Measurements from ENCODE around the gene GSTA1. TPM values are rescaled to one million over a fixed set of nuclear protein-coding genes. Genes with fewer than 3 reads are reported as not detected.
"Not testable (repeated sequence)": the region's sequence is repeated elsewhere in the genome, so short reads cannot be mapped to it uniquely, and the experiment has no call there.

The GSTA1 gene
- total RNA-seq = 10 to 100 TPM in 2 of 6 donors, 1 to 10 TPM in 4; 1.2 to 60.9 (median 8.3) TPM

- not testable (repeated sequence) for H3K36me3 ChIP-seq; H3K27me3 ChIP-seq; H3K4me3 ChIP-seq; H3K9me3 ChIP-seq; ATAC-seq (ENCODE audit: low FRiP score in 2 of 2); DNase-seq; H3K4me1 ChIP-seq; H3K27ac ChIP-seq
- 45 to 61% methylated on average over 5 of the region's 5 CpGs for WGBS, 2 donors
These were observed at the start of gene GSTA1 for GRCh38 chr6:52803668-52804255. Gene GSTA1 (minus strand): TSS chr6:52803816. CDS start chr6:52799267, 4,549 bp downstream.

GRCh38 chr6:52849137-52849536, 45.5 kb upstream of the GSTA1 start:
- DNase-seq = no peak
- no peaks in the 10 kb centered on the region for H3K27me3 ChIP-seq
- H3K9me3 ChIP-seq = peaks cover 0 to 6% (median 0%) of the 10 kb centered on the region in 4 donors
- no peaks in the 10 kb centered on the region for H3K4me1 ChIP-seq
- no peak overlapping the region for H3K27ac ChIP-seq
- ATAC-seq (ENCODE audit: low FRiP score in 2 of 2) = no peak
- TF ChIP-seq EP300 (IDR thresholded peaks at IDR 0.05) (no peak), POLR2A (IDR thresholded peaks at IDR 0.05) (no peak), POLR2AphosphoS5 (IDR thresholded peaks at IDR 0.05) (no peak), CTCF (IDR thresholded peaks at IDR 0.05) (no peak)
- no peak overlapping the region for H3K4me3 ChIP-seq
- H3K36me3 ChIP-seq = no peaks in the 10 kb centered on the region
- 80 to 84% methylated on average over 4 of the region's 4 CpGs for WGBS, 2 donors

GRCh38 chr6:52846002-52846401, 42.4 kb upstream of the GSTA1 start:
- 70 to 75% methylated on average over 1 of the region's 1 CpG for WGBS, 2 donors
- H3K36me3 ChIP-seq = no peaks in the 10 kb centered on the region
- TF ChIP-seq CTCF (IDR thresholded peaks at IDR 0.05) = no peak
- TF ChIP-seq POLR2AphosphoS5 (IDR thresholded peaks at IDR 0.05) = no peak
- TF ChIP-seq POLR2A (IDR thresholded peaks at IDR 0.05) = no peak
- TF ChIP-seq EP300 (IDR thresholded peaks at IDR 0.05) = no peak
- no peak overlapping the region for H3K27ac ChIP-seq
- ATAC-seq (ENCODE audit: low FRiP score in 2 of 2) (no peak), DNase-seq (no peak)
- no peaks in the 10 kb centered on the region for H3K4me1 ChIP-seq
- no peaks in the 10 kb centered on the region for H3K27me3 ChIP-seq
- H3K9me3 ChIP-seq = peaks cover 0 to 6% (median 0%) of the 10 kb centered on the region in 4 donors
- no peak overlapping the region for H3K4me3 ChIP-seq

GRCh38 chr6:52843605-52844004, 40.0 kb upstream of the GSTA1 start:
- no peak overlapping the region for H3K27ac ChIP-seq
- no peaks in the 10 kb centered on the region for H3K27me3 ChIP-seq
- H3K4me1 ChIP-seq = peaks cover 0 to 6% (median 0%) of the 10 kb centered on the region in 4 donors
- H3K4me3 ChIP-seq = no peak overlapping the region
- no peak for DNase-seq
- WGBS, 2 donors = 91 to 93% methylated on average over 4 of the region's 4 CpGs
- peaks cover 0 to 6% (median 0%) of the 10 kb centered on the region in 4 donors for H3K9me3 ChIP-seq
- TF ChIP-seq POLR2AphosphoS5 (IDR thresholded peaks at IDR 0.05) (no peak), EP300 (IDR thresholded peaks at IDR 0.05) (no peak), POLR2A (IDR thresholded peaks at IDR 0.05) (no peak), CTCF (IDR thresholded peaks at IDR 0.05) (no peak)
- no peak for ATAC-seq (ENCODE audit: low FRiP score in 2 of 2)
- H3K36me3 ChIP-seq = no peaks in the 10 kb centered on the region

GRCh38 chr6:52840763-52841585, 37.4 kb upstream of the GSTA1 start, which contains the start of gene GSTA5:
Gene GSTA5 (minus strand): TSS chr6:52840813.
- Histone ChIP-seq H3K4me1 (peaks cover 0 to 6% (median 0%) of the 10 kb centered on the region in 4 donors), H3K27ac (no peak within 1 kb of the TSS), H3K36me3 (no peaks in the 10 kb centered on the region), H3K9me3 (no peaks in the 10 kb centered on the region), H3K4me3 (no peak within 1 kb of the TSS), H3K27me3 (no peaks in the 10 kb centered on the region)
- TF ChIP-seq POLR2AphosphoS5 (IDR thresholded peaks at IDR 0.05) = no peak
- TF ChIP-seq EP300 (IDR thresholded peaks at IDR 0.05) = no peak
- no peak for TF ChIP-seq POLR2A (IDR thresholded peaks at IDR 0.05)
- no peak for TF ChIP-seq CTCF (IDR thresholded peaks at IDR 0.05)
- ATAC-seq (ENCODE audit: low FRiP score in 2 of 2) (peak in 1 of 2 donors; percentile 73), DNase-seq (peak in 1 of 2 donors; percentile 37)
- 65 to 78% methylated on average over 5 of the region's 5 CpGs for WGBS, 2 donors
